RCC 7860 (cell line): ENCODE results near the gene PSMG1.
"Not testable (repeated sequence)": the region's sequence is repeated elsewhere in the genome, so short reads cannot be mapped to it uniquely, and the experiment has no call there.

Source experiments
- DNase-seq: peaks from one replicate; pipeline ENCODE4 v3.0.0-alpha.2; 2015; ENCODE audit warnings: low spot score
- FAIRE-seq: peaks from 2 replicates; lab custom pipeline; 2012; peaks lifted over from hg19 to GRCh38; lab: Jason Lieb, UNC

Gene PSMG1

DNA sequence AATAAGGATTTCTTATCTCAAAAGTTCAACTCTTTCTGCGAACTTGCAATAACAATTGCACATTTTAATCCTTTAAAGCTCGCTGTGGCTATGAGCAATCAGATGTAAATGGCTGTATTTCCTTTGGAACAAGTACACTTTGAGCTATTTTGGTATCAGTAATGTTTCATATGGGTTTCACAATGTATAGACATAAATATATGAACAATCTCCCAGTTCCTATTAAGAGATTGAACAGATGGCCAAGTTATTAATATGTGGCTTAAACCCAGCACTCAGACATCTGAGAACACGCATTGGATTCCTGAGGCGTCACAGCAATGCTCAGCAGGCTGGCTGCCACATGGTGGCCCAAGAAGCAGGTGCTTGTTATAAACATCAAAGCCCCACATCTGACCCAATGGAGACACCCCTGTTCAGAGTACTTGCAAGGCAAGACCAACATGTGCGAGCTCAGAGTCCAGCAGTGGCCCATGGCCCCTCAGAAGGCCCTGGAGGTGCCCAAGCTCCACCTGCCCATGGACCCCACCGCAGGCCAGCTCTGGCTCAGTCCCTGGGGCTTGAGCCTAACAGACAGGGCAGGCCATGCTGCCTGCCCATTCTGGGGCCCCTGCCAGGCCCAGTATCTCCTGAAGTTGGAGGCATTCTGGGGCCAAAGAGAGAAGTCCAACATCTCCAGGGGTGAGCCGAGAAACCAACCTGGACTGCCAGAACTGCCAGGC, 23.7 kb downstream of the PSMG1 start:
- DNase-seq (no peak), FAIRE-seq (no peak)

- not testable (repeated sequence) for FAIRE-seq, DNase-seq
Observed at GRCh38 chr21:39157241-39157640, 26.0 kb downstream of the PSMG1 start.

- DNase-seq (no peak), FAIRE-seq (no peak)
Observed at GRCh38 chr21:39156024-39156423, 27.2 kb downstream of the PSMG1 start.

GRCh38 chr21:39155578-39155977, 27.7 kb downstream of the PSMG1 start:
- no peak for DNase-seq
- FAIRE-seq = no peak

GRCh38 chr21:39153842-39154241, 29.4 kb downstream of the PSMG1 start:
- no peak for DNase-seq
- FAIRE-seq = no peak

- no peak for DNase-seq
- FAIRE-seq = no peak
Observed at GRCh38 chr21:39153373-39153772, 29.9 kb downstream of the PSMG1 start.

DNA sequence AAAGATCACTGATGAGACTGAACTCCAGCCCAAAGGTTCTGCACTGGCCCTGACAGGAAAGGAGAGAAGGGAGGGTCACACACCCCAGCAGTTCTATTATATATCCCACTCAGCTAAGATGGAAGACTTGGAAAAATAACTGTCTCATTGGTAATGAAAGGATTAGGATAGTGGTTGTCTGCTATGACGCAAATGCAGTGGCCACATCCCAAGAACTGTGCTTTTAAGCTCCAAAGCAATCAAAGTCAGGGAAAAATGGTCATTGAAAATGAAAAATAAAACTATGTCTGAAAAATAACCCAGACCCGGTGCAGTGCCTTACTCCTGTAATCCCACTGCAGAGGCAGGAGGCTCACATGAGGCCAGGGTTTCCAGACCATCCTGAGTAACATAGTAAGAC, 31.0 kb downstream of the PSMG1 start:
- DNase-seq (no peak), FAIRE-seq (no peak)

DNA sequence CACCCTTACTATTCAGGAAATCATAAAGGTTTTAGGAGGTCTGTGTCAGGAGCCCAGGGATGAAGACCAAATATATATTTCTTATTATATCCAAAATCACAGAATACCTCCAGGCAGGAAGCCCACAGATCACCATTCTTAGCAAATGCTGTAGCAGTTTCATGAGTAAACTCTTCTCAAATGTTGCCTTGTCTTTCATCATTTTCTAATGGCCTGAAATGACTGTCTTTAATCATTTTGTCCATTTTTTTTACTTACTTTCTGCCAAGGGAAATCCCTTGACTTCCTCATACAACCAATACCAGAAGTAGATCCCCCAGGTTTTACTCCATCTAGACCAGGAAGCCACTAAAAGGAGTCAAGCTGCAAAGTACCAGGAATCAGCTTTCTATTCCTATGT, 32.4 kb downstream of the PSMG1 start:
- FAIRE-seq = no peak

DNA sequence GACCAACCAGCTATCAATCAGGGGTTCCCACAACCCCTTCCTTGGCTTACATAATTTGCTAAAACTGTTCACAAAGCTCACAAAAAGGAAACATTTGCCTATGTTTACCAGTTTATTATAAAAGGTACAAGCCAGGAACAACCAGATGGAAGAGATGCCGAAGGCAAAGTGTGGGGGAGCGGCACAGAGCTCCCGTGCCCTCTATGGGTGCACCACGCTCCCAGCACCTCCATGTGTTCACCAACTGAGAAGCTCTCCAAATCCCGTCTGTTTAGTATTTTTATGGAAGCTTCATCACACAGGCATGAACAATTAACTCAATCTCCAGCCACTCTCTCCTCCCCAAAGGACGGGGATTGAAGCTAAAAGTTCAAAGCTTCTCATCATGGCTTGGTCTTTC, 32.9 kb downstream of the PSMG1 start:
- FAIRE-seq (no peak), DNase-seq (no peak)

More for the DNA sequence above, 32.4 kb downstream of the PSMG1 start:
- DNase-seq = no peak

GRCh38 chr21:39149882-39150281, 33.4 kb downstream of the PSMG1 start:
- DNase-seq (no peak), FAIRE-seq (no peak)

DNA sequence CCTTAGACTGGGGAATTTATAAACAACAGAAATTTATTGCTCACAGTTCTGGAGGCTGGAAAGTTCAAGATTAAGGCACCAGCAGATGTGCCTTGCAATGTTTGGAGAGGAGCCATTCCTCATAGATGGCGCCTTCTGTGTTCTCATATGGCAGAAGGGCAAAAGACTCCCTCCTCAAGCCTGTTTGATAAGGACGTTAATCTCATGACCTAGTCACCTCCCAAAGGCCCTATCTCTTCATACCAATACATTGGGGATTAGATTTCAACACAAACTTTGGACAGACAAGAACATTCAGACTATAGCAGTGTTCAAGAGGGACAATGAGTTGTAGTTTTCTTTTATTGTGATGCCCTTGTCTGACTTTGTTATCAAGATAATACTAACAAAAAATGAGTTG, 34.3 kb downstream of the PSMG1 start:
- FAIRE-seq = no peak

GRCh38 chr21:39144191-39144590, 39.1 kb downstream of the PSMG1 start:
- DNase-seq (no peak), FAIRE-seq (no peak)

More for the DNA sequence above, 34.3 kb downstream of the PSMG1 start:
- no peak for DNase-seq

DNA sequence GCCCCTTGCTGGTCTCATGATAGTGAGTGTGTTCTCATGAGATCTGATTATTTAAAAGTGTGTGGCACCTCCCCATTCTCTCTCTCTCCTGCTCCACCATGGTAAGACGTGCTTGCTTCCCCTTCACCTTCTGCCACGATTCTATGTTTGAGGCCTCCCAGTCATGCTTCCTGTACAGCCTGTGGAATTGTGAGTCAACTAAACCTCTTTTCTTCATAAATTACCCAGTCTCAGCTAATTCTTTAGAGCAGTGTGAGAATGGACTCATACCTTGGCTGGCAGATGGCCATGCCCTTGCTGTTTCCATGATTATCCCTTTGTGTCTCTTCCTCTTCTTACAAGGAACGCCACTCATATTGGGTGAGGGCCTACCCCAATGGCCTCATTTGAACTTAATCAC, 40.3 kb downstream of the PSMG1 start:
- DNase-seq (no peak), FAIRE-seq (no peak)

- FAIRE-seq (no peak), DNase-seq (no peak)
Observed at GRCh38 chr21:39141502-39141901, 41.7 kb downstream of the PSMG1 start.

GRCh38 chr21:39137248-39138178, 45.7 kb downstream of the PSMG1 start:
- peak; percentile 38 for FAIRE-seq
- peak; percentile 69 for DNase-seq

- DNase-seq (peak; percentile 38), FAIRE-seq (peak; percentile 32)
Observed at GRCh38 chr21:39136711-39137110, 46.5 kb downstream of the PSMG1 start.

- not testable (repeated sequence) for FAIRE-seq
Observed at GRCh38 chr21:39136138-39136537, 47.1 kb downstream of the PSMG1 start.

GRCh38 chr21:39134288-39134810, 48.9 kb downstream of the PSMG1 start:
- DNase-seq = no peak
- FAIRE-seq = no peak

More at GRCh38 chr21:39136138-39136537, 47.1 kb downstream of the PSMG1 start:
- not testable (repeated sequence) for DNase-seq

DNA sequence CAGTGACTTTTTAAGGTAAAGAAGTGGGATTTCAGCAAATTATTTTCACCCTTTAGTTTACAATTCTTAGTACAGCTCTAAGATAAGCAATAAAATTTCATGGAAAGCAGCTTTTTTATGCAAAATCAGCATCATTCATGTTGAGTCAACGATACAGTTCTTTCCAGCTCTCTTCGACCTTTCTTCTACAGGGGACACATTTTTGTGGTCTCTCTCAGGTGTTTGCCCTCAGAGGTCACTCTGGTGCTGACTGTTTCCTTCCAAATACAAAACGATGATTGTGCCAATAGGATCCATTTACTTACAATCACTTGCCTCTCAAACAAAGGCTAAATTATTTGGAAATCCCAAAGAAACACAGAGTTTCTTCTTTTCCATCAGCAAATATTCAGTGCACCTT, 51.0 kb downstream of the PSMG1 start:
- FAIRE-seq (no peak), DNase-seq (no peak)

DNA sequence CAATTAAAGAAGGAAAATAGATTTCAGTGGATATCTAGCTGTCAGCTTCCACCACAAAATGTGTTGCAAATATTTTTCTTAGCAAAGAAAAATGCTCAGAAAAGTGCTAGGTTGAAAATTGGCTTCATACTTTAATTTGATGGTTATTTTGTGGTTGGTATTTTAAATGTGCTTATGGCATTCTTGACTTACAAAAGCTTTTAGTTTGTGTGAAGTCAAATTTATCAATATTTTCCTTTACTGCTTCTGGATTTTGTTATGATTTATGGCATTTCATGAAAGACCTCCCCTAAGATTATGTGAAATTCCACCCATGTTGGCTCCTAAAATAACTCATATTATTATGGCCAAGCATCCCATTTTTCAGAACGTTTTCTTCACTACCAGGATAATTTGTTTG, 51.5 kb downstream of the PSMG1 start:
- no peak for FAIRE-seq
- no peak for DNase-seq

DNA sequence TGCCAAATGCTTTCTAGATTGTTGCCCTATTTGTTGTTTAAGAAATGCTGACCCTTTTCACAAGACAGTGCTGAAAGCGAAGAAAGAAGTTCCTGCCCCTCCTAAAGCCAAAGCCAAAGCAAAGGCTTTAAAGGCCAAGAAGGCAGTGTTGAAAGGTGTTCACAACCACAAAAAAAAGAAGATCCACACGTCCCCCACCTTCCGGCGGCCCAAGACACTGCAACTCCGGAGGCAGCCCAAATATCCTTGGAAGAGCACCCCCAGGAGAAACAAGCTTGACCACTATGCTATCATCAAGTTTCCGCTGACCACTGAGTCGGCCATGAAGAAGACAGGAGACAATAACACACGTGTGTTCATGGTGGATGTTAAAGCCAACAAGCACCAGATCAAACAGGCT, 55.7 kb downstream of the PSMG1 start:
- FAIRE-seq (no peak), DNase-seq (no peak)

- FAIRE-seq (no peak), DNase-seq (no peak)
Observed at GRCh38 chr21:39126486-39126806, 56.8 kb downstream of the PSMG1 start.
